ENCODE measurements around the gene CTNNBL1. TPM values are rescaled to one million over a fixed set of nuclear protein-coding genes. Genes with fewer than 3 reads are reported as not detected.

The CTNNBL1 gene
- total and polyA plus RNA-seq, 2 experiments from 2014 or later = 36.3 to 68.7 TPM

GRCh38 chr20:37733416-37733815 lies 39.6 kb downstream of the CTNNBL1 start:
- H3F3A ChIP-seq (replicated peaks; ENCODE audit: low read depth) = no peaks in the 10 kb centered on the region
- Mint-ChIP-seq H3K4me3 (no peak overlapping the region), H3K27ac (no peak overlapping the region), H3K27me3 (ENCODE audit: insufficient read depth, low read depth, poor library complexity) (no peaks in the 10 kb centered on the region), H3K36me3 (ENCODE audit: low read depth) (peaks cover 18% of the 10 kb centered on the region), H3K4me1 (peaks cover 17% of the 10 kb centered on the region), H3K9me3 (no peaks in the 10 kb centered on the region)
- ATAC-seq = no peak
- H3K4me1 ChIP-seq (ENCODE audit: insufficient read depth) = no peaks in the 10 kb centered on the region
- H3K79me2 ChIP-seq (replicated peaks; ENCODE audit: insufficient read depth) = peaks cover 24% of the 10 kb centered on the region
- H3K9me2 ChIP-seq (ENCODE audit: insufficient read depth) = no peaks in the 10 kb centered on the region
- H4K20me1 ChIP-seq (replicated peaks; ENCODE audit: insufficient read depth) = peaks cover 13% of the 10 kb centered on the region
- no peak overlapping the region for H3K4me2 ChIP-seq
- no peaks in the 10 kb centered on the region for H3K27me3 ChIP-seq (ENCODE audit: insufficient read depth)
- no peak overlapping the region for H3K4me3 ChIP-seq
- no peaks in the 10 kb centered on the region for H3K36me3 ChIP-seq (ENCODE audit: insufficient read depth)
- TF ChIP-seq ZNF114 (CRISPR knock-in tag; IDR thresholded peaks at IDR 0.05) (no peak), ZNF462 (CRISPR knock-in tag; IDR thresholded peaks at IDR 0.05) (no peak), ZNF331 (CRISPR knock-in tag; IDR thresholded peaks at IDR 0.05; ENCODE audit: low read depth) (no peak), POLR2AphosphoS5 (IDR thresholded peaks at IDR 0.05; ENCODE audit: low read depth) (no peak), EZH2phosphoT487 (IDR thresholded peaks at IDR 0.05; ENCODE audit: unreplicated experiment) (no peak), CREB1 (CRISPR knock-in tag; IDR thresholded peaks at IDR 0.05; ENCODE audit: low read depth) (no peak)
- no peak overlapping the region for H2AFZ ChIP-seq
- H3K27ac ChIP-seq (ENCODE audit: low read depth) = no peak overlapping the region
- DNase-seq (ENCODE audit: low spot score) = no peak

Data from GM23338 (cell line).